GM06990 (cell line): ENCODE measurements around the gene GABBR2.
"Not testable (repeated sequence)": the region's sequence is repeated elsewhere in the genome, so short reads cannot be mapped to it uniquely, and the experiment has no call there.

Experiments used
- DNase-seq: peaks from one replicate; pipeline ENCODE4 v3.0.0-alpha.2; 2011; ENCODE audit not compliant: insufficient read length; ENCODE audit errors: extremely low read depth
- H3K27me3 ChIP-seq: replicated peaks from 2 replicates; pipeline ENCODE4 v1.6.0; 2011; ENCODE audit warnings: low read length; ENCODE audit not compliant: control insufficient read depth, insufficient read depth
- H3K36me3 ChIP-seq: 2 replicates; pipeline ENCODE4 v1.5.1; 2011; ENCODE audit warnings: low read length; ENCODE audit not compliant: control insufficient read depth, insufficient read depth
- H3K4me3 ChIP-seq: replicated peaks from 2 replicates; pipeline ENCODE4 v1.5.1; 2011; ENCODE audit warnings: low read depth, mild to moderate bottlenecking, control low read depth, low read length
- TF ChIP-seq, protein P1 (sequence below): IDR thresholded peaks from 2 replicates; pipeline ENCODE4 v1.5.1; 2011; ENCODE audit warnings: low read length, control low read depth, mild to moderate bottlenecking, inconsistent platforms; ENCODE audit not compliant: insufficient read depth, poor library complexity, severe bottlenecking

Gene GABBR2

DNA sequence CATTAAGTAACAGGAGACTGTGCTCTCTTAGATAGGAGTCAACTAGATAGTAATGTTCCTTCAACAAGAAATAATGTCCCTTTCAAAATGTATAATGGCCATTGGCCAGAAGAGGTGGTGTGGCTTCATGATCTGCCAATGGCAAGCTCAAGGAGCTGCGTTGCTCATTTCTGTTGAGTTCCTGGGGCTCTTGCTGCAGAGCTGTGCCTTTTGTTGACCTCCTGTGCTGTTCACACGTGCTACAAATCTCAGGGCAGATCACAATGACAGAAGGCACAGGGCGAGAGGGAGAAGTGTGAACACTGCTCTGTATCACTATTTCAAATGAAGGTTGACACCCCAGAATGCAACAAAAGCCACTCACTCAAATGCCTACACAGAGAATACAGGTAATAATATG lies 437.3 kb downstream of the GABBR2 start:
- Histone ChIP-seq H3K27me3 (no peaks in the 10 kb centered on the region; the same call in 1 of the 2 replicates), H3K4me3 (no peak overlapping the region), H3K36me3 (no peaks in the 10 kb centered on the region)
- no peak for DNase-seq
- TF ChIP-seq, protein P1, sequence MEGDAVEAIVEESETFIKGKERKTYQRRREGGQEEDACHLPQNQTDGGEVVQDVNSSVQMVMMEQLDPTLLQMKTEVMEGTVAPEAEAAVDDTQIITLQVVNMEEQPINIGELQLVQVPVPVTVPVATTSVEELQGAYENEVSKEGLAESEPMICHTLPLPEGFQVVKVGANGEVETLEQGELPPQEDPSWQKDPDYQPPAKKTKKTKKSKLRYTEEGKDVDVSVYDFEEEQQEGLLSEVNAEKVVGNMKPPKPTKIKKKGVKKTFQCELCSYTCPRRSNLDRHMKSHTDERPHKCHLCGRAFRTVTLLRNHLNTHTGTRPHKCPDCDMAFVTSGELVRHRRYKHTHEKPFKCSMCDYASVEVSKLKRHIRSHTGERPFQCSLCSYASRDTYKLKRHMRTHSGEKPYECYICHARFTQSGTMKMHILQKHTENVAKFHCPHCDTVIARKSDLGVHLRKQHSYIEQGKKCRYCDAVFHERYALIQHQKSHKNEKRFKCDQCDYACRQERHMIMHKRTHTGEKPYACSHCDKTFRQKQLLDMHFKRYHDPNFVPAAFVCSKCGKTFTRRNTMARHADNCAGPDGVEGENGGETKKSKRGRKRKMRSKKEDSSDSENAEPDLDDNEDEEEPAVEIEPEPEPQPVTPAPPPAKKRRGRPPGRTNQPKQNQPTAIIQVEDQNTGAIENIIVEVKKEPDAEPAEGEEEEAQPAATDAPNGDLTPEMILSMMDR: no peak

DNA sequence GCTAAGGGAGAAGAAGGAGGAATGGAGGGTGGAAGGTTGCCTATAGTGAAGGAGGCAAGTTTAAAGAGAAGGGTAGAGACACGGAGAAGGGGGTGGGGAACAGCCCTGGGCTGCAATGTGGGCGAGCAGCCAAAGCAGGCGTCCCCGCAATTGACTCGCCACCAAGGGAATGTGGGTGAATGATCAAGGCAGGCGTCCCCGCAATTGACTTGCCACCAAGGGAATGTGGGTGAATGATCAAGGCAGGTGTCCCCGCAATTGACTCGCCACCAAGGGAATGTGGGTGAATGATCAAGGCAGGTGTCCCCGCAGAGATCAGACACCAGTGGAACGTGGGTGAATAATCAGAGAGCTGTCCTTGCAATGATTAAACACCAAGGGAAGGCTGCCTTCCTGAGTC lies 438.5 kb downstream of the GABBR2 start:
- not testable (repeated sequence) for DNase-seq, H3K4me3 ChIP-seq, H3K27me3 ChIP-seq, H3K36me3 ChIP-seq

DNA sequence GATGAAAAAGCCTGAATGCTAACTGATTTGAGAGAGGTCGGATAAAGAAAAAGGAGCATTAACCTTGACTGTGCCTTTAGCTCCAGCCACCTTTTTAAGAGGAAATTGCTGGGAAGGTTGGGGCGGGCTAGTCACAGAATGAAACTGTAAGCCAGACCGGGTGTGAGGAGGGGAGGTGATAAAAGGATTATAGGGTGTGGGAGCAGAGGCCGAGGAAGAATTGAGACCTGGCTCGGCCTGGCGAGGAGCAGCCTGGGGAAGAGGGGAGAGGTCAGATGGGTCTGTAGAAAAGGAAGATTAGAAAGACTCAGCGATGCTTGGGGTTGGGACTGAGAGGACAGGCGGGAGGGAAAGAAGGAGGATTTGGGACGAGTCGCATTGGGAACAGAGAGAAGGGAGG lies 439.1 kb downstream of the GABBR2 start:
- DNase-seq, H3K36me3 ChIP-seq, H3K27me3 ChIP-seq, H3K4me3 ChIP-seq: not testable (repeated sequence)

DNA sequence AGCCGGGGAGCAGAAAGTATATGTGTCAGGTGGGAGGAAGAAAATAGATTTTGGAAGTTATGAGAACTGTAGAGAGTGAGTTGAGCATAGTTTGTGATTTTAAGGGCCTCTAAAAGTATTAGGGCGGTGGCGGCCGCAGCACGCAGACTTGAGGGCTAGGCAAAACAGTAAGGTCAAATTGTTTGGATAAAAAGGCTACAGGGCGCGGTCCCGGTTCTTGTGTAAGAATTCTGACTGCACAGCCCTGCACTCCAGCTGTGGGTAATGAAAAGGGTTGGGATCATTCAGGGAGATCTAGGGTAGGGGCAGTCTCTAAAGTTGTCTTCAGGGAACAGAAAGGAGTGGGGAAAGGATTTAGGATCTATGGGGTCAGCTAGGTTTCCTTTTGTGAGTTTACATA lies 441.2 kb downstream of the GABBR2 start:
- not testable (repeated sequence) for DNase-seq, H3K36me3 ChIP-seq, H3K27me3 ChIP-seq, H3K4me3 ChIP-seq

DNA sequence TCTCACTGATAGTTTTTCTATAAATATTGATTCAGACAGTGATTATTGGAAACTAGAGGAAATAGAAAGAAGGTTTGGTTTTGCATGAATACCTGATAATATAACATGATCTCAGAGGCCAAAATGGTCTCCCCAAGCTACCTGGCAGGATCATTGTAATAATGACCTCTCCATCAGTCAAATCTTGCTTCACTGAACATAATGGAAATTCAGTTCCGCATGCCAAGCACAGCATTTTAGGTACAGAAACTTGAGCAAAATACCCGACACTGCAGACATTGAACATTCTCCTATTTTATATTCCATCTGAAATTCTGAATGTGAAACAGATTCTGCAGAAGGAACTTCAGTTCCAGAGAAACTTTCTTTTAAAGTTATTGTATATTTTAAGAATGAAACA lies 444.2 kb downstream of the GABBR2 start:
- Histone ChIP-seq H3K4me3 (no peak overlapping the region), H3K36me3 (no peaks in the 10 kb centered on the region), H3K27me3 (no peaks in the 10 kb centered on the region)
- TF ChIP-seq, protein P1: no peak
- DNase-seq: no peak

DNA sequence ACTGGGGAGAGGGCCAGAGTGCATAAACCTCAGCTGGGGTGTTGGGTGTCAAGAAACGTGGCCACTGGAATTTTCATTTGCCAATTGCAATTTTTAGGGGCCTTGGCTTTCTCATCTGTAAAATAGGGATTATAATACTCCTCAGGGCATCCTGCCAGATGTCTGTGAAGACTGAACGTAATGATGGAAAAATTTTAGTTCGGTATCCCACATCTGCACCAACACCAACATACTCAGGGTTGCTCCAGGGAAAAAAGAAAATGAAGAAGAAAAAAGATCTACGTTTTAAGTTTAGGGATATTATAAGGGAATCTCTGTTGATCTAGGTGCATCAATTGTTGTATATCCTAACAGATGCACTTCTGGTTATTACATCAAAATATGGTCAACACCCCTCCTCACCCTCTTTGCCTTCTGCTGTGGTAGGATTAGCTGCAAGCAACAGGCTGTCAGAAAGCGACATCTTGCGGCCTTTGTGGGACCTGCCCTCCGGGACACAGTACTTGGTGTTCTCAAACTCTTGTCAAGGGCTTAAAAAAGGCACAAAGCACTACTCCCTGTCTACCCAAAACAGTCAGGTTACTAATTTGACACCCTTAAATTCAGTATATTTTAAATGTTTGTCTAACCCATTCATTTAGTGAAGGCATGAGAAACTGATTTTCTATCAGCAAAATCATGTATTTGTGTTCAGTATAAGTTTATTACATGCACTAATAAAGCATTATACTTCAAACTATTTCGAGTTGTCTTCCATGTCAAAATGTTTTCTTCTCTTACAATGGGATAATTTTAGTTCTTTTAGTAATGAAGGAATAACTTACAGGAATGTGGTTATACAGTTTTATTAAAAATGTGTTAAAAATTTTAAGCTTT lies 445.0 kb downstream of the GABBR2 start:
- DNase-seq: peak; percentile 32
- TF ChIP-seq, protein P1: peak; percentile 97

DNA sequence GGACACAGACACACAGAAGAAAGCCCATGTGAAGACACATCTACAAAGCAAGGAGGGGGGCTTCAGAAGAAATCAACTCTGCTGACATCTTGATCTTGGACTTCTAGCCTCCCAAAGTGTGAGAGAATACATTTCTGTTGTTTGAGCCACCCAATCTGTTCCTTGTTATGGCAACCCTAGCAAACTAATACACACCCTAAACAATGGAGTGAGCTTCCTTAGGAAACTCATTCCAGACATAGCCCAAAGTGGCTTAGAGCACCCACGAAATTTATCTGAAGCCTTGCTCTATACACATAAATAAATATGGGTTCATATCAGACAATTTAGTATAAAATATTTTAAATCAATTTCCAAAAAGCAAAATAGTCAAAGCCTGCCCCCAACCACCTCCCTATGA lies 445.7 kb downstream of the GABBR2 start:
- TF ChIP-seq, protein P1: no peak

More for the DNA sequence above, 445.0 kb downstream of the GABBR2 start:
- Histone ChIP-seq H3K4me3 (no peak overlapping the region), H3K36me3 (no peaks in the 10 kb centered on the region), H3K27me3 (no peaks in the 10 kb centered on the region)

More for the DNA sequence above, 445.7 kb downstream of the GABBR2 start:
- no peaks in the 10 kb centered on the region for H3K27me3 ChIP-seq
- no peaks in the 10 kb centered on the region for H3K36me3 ChIP-seq
- DNase-seq: no peak
- no peak overlapping the region for H3K4me3 ChIP-seq
